Measurements from ENCODE around the gene HPCAL1.

HPCAL1 gene

DNA sequence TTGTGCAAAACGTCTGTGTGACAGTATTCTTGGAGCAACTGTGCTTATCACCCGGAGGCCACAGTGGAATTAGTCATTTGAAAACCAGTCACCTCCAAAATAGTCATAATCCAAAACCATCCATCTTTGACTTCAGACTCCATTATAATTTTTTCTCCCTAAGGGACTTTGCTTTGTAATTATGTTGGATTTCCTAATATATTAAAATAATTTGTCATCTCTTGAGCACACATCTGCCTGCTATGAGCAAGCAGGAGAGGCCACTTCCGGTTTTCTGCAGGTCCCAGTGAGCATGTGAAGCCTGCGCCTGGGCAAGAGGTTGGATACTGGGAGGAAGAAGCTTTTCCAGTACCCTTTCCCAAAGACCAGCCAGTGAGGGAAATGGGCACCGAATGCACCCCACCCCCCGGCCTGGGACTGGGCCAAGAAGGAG is 87.7 kb downstream of the HPCAL1 start:
- Histone ChIP-seq H3K27ac (ENCODE audit: poor library complexity, severe bottlenecking) (peak overlapping the region; percentile 62), H3K9me3 (ENCODE audit: severe bottlenecking) (no peaks in the 10 kb centered on the region), H3K4me3 (ENCODE audit: severe bottlenecking) (no peak overlapping the region), H3K4me1 (ENCODE audit: insufficient read depth, poor library complexity, severe bottlenecking) (peaks cover 25% of the 10 kb centered on the region), H3K27me3 (ENCODE audit: insufficient read depth, poor library complexity, severe bottlenecking) (no peaks in the 10 kb centered on the region), H3K36me3 (ENCODE audit: low read depth) (no peaks in the 10 kb centered on the region)
- TF ChIP-seq, protein P1, sequence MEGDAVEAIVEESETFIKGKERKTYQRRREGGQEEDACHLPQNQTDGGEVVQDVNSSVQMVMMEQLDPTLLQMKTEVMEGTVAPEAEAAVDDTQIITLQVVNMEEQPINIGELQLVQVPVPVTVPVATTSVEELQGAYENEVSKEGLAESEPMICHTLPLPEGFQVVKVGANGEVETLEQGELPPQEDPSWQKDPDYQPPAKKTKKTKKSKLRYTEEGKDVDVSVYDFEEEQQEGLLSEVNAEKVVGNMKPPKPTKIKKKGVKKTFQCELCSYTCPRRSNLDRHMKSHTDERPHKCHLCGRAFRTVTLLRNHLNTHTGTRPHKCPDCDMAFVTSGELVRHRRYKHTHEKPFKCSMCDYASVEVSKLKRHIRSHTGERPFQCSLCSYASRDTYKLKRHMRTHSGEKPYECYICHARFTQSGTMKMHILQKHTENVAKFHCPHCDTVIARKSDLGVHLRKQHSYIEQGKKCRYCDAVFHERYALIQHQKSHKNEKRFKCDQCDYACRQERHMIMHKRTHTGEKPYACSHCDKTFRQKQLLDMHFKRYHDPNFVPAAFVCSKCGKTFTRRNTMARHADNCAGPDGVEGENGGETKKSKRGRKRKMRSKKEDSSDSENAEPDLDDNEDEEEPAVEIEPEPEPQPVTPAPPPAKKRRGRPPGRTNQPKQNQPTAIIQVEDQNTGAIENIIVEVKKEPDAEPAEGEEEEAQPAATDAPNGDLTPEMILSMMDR (IDR thresholded peaks at IDR 0.05; ENCODE audit: poor library complexity, severe bottlenecking) = no peak
- no peak for DNase-seq (ENCODE audit: low spot score)
- peak; percentile 62 for ATAC-seq (ENCODE audit: low read depth)

DNA sequence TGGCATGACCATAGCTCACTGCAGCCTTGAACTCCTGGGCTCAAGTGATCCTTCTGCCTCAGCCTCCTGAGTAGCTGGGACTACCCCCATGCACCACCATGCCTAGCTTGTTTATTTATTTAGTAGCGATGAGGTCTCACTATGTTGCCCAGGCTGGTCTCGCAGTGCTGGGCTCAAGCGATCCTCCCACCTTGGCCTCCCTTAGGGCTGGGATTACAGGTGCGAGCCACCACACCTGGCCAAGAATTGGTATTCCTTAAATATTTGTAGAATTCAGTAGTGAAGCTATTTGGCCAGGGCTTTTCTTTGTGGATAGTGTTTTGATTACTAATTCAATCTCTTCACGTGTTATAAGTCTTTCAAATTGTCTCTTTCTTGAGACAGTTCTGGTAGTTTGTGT is 89.4 kb downstream of the HPCAL1 start:
- Histone ChIP-seq H3K4me3 (ENCODE audit: severe bottlenecking) (no peak overlapping the region), H3K27me3 (ENCODE audit: insufficient read depth, poor library complexity, severe bottlenecking) (no peaks in the 10 kb centered on the region), H3K36me3 (ENCODE audit: low read depth) (no peaks in the 10 kb centered on the region), H3K27ac (ENCODE audit: poor library complexity, severe bottlenecking) (no peak overlapping the region), H3K4me1 (ENCODE audit: insufficient read depth, poor library complexity, severe bottlenecking) (peaks cover 18% of the 10 kb centered on the region), H3K9me3 (ENCODE audit: severe bottlenecking) (no peaks in the 10 kb centered on the region)
- no peak for ATAC-seq (ENCODE audit: low read depth)
- TF ChIP-seq, protein P1 (IDR thresholded peaks at IDR 0.05; ENCODE audit: poor library complexity, severe bottlenecking) = no peak
- no peak for DNase-seq (ENCODE audit: low spot score)

DNA sequence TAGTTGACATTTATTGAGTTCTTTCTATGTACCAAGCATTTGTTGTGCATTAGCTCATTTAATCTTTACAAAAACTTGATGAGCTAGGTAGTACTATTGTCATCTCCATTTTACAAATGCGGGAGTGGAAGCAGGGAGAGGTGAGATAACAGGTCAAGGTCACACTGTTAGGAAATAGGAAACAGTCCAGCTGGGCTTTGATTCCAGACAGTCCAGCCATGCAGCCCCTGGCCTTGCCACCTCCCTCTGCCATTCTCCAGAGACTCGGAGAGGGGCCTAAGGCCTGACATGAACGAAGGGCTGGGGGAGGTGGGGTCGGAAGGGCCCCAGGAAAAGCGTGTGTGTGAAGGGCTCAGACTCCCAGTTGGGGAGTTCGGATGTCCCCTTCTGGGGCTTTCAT is 89.8 kb downstream of the HPCAL1 start:
- TF ChIP-seq, protein P1 (IDR thresholded peaks at IDR 0.05; ENCODE audit: poor library complexity, severe bottlenecking) = no peak
- no peaks in the 10 kb centered on the region for H3K36me3 ChIP-seq (ENCODE audit: low read depth)
- ATAC-seq (ENCODE audit: low read depth) (no peak), DNase-seq (ENCODE audit: low spot score) (no peak)
- peaks cover 18% of the 10 kb centered on the region for H3K4me1 ChIP-seq (ENCODE audit: insufficient read depth, poor library complexity, severe bottlenecking)
- peak overlapping the region; percentile 3 for H3K27ac ChIP-seq (ENCODE audit: poor library complexity, severe bottlenecking)
- H3K9me3 ChIP-seq (ENCODE audit: severe bottlenecking) = no peaks in the 10 kb centered on the region
- H3K4me3 ChIP-seq (ENCODE audit: severe bottlenecking) = no peak overlapping the region
- H3K27me3 ChIP-seq (ENCODE audit: insufficient read depth, poor library complexity, severe bottlenecking) = no peaks in the 10 kb centered on the region

DNA sequence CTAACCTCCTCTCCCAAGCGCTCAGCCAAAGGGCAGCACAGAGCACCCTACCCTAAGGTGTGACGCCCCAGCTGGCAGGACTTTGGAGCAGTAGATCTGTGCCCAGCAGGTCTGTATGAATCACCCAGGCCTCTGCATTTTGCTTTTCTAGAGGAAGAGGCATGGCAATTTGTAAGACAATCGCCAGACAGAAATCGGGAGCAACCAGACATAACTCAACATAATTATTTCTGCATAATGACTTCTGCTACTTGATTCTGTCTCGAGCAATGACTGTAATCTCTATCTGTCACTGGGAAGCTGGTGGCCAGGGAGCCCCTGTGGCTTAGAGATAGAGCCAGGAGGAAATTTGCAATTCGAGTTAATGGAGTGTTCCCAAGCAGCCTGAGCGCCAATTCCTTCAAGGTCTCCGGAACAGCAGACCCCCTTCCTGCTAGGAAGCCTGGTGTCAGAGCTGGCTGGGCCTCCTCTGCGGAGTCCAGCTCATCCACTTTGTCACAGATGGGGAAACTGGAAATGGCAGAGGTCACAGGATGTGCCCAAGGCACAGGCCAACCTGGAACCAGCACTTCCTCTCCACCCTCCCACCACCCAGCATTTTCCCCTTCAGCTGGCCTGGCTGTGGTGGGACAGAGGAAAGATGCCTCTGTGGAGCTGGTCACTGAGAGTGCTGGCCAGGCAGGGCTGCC is 90.4 kb downstream of the HPCAL1 start:
- no peaks in the 10 kb centered on the region for H3K36me3 ChIP-seq (ENCODE audit: low read depth)
- no peak overlapping the region for H3K4me3 ChIP-seq (ENCODE audit: severe bottlenecking)
- H3K27me3 ChIP-seq (ENCODE audit: insufficient read depth, poor library complexity, severe bottlenecking) = no peaks in the 10 kb centered on the region
- H3K4me1 ChIP-seq (ENCODE audit: insufficient read depth, poor library complexity, severe bottlenecking) = peaks cover 18% of the 10 kb centered on the region
- no peak for DNase-seq (ENCODE audit: low spot score)
- no peak for ATAC-seq (ENCODE audit: low read depth)
- peak overlapping the region; percentile 3 for H3K27ac ChIP-seq (ENCODE audit: poor library complexity, severe bottlenecking)
- TF ChIP-seq, protein P1 (IDR thresholded peaks at IDR 0.05; ENCODE audit: poor library complexity, severe bottlenecking) = no peak
- H3K9me3 ChIP-seq (ENCODE audit: severe bottlenecking) = no peaks in the 10 kb centered on the region

DNA sequence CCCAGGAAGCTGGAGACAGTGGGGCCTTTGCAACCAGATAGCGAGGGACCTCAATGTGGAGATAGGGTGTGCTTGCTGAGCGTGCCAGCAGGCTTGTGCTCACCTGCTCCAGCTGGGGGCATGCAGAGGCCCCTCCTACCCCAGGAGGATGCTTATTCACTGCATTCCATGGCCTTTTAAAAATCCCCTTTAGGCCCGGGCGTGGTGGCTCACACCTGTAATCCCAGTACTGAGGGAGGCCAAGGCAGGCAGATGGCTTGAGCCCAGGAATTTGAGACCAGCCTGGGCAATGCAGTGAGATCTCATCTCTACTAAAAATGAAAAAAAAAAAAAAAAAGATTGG is 90.9 kb downstream of the HPCAL1 start:
- DNase-seq (ENCODE audit: low spot score) = no peak
- H3K27me3 ChIP-seq (ENCODE audit: insufficient read depth, poor library complexity, severe bottlenecking) = no peaks in the 10 kb centered on the region
- H3K4me3 ChIP-seq (ENCODE audit: severe bottlenecking) = no peak overlapping the region
- peaks cover 18% of the 10 kb centered on the region for H3K4me1 ChIP-seq (ENCODE audit: insufficient read depth, poor library complexity, severe bottlenecking)
- TF ChIP-seq, protein P1 (IDR thresholded peaks at IDR 0.05; ENCODE audit: poor library complexity, severe bottlenecking) = no peak
- ATAC-seq (ENCODE audit: low read depth) = peak; percentile 21; the same call in 1 of the 3 replicates
- H3K27ac ChIP-seq (ENCODE audit: poor library complexity, severe bottlenecking) = peak overlapping the region; percentile 3
- no peaks in the 10 kb centered on the region for H3K36me3 ChIP-seq (ENCODE audit: low read depth)
- H3K9me3 ChIP-seq (ENCODE audit: severe bottlenecking) = no peaks in the 10 kb centered on the region
